Glutamatergic neuron (in vitro differentiated cells): Measurements from ENCODE around the gene CBY2. TPM values are rescaled to one million over a fixed set of nuclear protein-coding genes. Genes with fewer than 3 reads are reported as not detected.
"Not testable (repeated sequence)": the region's sequence is repeated elsewhere in the genome, so short reads cannot be mapped to it uniquely, and the experiment has no call there.

Experiments
- DNase-seq: peaks from one replicate; pipeline ENCODE4 v3.0.0; 2022
- H3K27ac Mint-ChIP-seq: one replicate; pipeline ENCODE4 v1.8.0; 2020; ENCODE audit warnings: mild to moderate bottlenecking, mixed read lengths, inconsistent platforms; ENCODE audit not compliant: unreplicated experiment
- H3K27me3 Mint-ChIP-seq: one replicate; pipeline ENCODE4 v1.8.0; 2020; ENCODE audit warnings: mild to moderate bottlenecking, moderate library complexity, mixed read lengths, inconsistent platforms; ENCODE audit not compliant: unreplicated experiment
- H3K36me3 Mint-ChIP-seq: one replicate; pipeline ENCODE4 v1.8.0; 2020; ENCODE audit warnings: mild to moderate bottlenecking, mixed read lengths, inconsistent platforms; ENCODE audit not compliant: unreplicated experiment
- H3K4me1 Mint-ChIP-seq: one replicate; pipeline ENCODE4 v1.8.0; 2020; ENCODE audit warnings: mild to moderate bottlenecking, low read depth, mixed read lengths, inconsistent platforms; ENCODE audit not compliant: unreplicated experiment
- H3K4me3 Mint-ChIP-seq: one replicate; pipeline ENCODE4 v1.8.0; 2020; ENCODE audit warnings: mild to moderate bottlenecking, mixed read lengths, inconsistent platforms; ENCODE audit not compliant: unreplicated experiment
- H3K9me3 Mint-ChIP-seq: one replicate; pipeline ENCODE4 v1.8.0; 2020; ENCODE audit warnings: mild to moderate bottlenecking, moderate library complexity, mixed read lengths, inconsistent platforms; ENCODE audit not compliant: unreplicated experiment
- CTCF ChIP-seq: fragments of 200-600 bp; sonication (generic); IDR thresholded peaks from one replicate; pipeline ENCODE4 v1.5.0; 2021; ENCODE audit not compliant: partially characterized antibody, unreplicated experiment
- long read RNA-seq: library from polyadenylated mRNA; unstranded; transcript quantifications from one replicate; pipeline ENCODE4 v2.0.0, GENCODE V29; 2020; ENCODE audit not compliant: unreplicated experiment
- total RNA-seq: library from RNA; stranded (reverse); fragmentation: NEBNext Ultra II Directional; extraction: Animal tissue kit (Norgen Biotek cat#: 25700); gene quantifications from one replicate; pipeline ENCODE4 v1.2.1, GENCODE V29; 2021; ENCODE audit not compliant: unreplicated experiment

CBY2 gene, protein sequence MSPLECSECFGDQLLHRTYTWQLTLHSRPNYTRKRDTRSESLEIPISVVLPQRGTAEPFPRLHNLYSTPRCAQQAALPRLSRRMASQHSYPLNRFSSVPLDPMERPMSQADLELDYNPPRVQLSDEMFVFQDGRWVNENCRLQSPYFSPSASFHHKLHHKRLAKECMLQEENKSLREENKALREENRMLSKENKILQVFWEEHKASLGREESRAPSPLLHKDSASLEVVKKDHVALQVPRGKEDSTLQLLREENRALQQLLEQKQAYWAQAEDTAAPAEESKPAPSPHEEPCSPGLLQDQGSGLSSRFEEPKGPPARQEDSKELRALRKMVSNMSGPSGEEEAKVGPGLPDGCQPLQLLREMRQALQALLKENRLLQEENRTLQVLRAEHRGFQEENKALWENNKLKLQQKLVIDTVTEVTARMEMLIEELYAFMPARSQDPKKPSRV
- not detected for total RNA-seq
- long read RNA-seq: 0 reads

DNA sequence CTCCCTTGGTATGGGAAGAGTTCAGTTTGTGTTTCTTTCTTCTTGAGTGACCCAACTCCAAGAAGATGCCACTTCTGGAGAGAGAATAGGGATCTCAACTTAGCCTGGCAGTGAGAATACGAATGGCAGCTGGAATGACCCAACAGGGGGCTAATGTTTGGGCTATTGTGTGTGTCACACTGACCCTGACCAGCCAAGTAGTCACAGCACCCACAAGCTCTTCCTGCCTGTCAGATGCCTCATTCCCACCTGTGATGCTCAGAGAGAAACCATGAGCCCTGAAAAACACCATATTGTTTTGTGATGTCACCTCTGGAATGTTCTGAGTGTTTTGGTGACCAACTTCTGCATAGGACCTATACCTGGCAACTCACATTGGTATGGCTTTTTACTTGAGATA, at the start of gene CBY2:
TSS of gene CBY2 (plus strand) at position 233 of the 400 bp plus-strand sequence. CDS start at position 304, 71 bp downstream.
- peaks cover 2% of the 10 kb centered on the region for H3K9me3 Mint-ChIP-seq

GRCh38 chr13:45654633-45655349, 47.3 kb upstream of the CBY2 start:
- Mint-ChIP-seq H3K4me1 (no peaks in the 10 kb centered on the region), H3K27ac (no peak overlapping the region), H3K4me3 (no peak overlapping the region), H3K36me3 (no peaks in the 10 kb centered on the region), H3K27me3 (no peaks in the 10 kb centered on the region), H3K9me3 (no peaks in the 10 kb centered on the region)
- DNase-seq: no peak
- no peak for TF ChIP-seq CTCF

More for the DNA sequence above, at the start of gene CBY2:
- no peak within 1 kb of the TSS for H3K4me3 Mint-ChIP-seq
- H3K27me3 Mint-ChIP-seq: no peaks in the 10 kb centered on the region
- H3K27ac Mint-ChIP-seq: no peak within 1 kb of the TSS
- H3K36me3 Mint-ChIP-seq: no peaks in the 10 kb centered on the region
- DNase-seq: no peak
- peaks cover 6% of the 10 kb centered on the region for H3K4me1 Mint-ChIP-seq
- TF ChIP-seq CTCF: no peak

- Mint-ChIP-seq H3K9me3 (no peaks in the 10 kb centered on the region), H3K27ac (no peak overlapping the region), H3K4me1 (no peaks in the 10 kb centered on the region), H3K36me3 (no peaks in the 10 kb centered on the region), H3K4me3 (no peak overlapping the region), H3K27me3 (no peaks in the 10 kb centered on the region)
- DNase-seq: no peak
- TF ChIP-seq CTCF: no peak
Observed at GRCh38 chr13:45658586-45659235, 43.4 kb upstream of the CBY2 start.

GRCh38 chr13:45659536-45659935, 42.6 kb upstream of the CBY2 start:
- Mint-ChIP-seq H3K4me3 (no peak overlapping the region), H3K36me3 (no peaks in the 10 kb centered on the region), H3K27ac (no peak overlapping the region), H3K9me3 (no peaks in the 10 kb centered on the region), H3K4me1 (no peaks in the 10 kb centered on the region), H3K27me3 (no peaks in the 10 kb centered on the region)
- DNase-seq: no peak
- TF ChIP-seq CTCF: no peak

DNA sequence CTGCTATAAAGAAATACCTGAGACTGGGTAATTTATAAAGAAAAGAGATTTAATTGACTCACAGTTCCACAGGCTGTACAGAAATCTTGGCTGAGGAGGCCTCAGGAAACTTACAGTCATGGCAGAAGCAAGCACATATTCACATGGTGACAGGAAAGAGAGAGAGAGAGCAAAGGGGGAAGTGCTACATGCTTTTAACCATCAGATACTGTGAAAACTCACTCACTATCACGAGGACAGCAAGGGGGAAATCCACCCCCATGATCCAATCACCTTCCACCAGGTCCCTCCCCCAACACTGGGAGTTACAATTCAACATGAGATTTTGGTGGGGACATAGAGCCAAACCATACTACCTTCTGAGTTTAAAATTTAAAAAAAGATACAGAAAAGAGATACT, 41.7 kb upstream of the CBY2 start:
- not testable (repeated sequence) for DNase-seq, H3K4me3 Mint-ChIP-seq, H3K4me1 Mint-ChIP-seq, H3K9me3 Mint-ChIP-seq, H3K27me3 Mint-ChIP-seq, H3K36me3 Mint-ChIP-seq, H3K27ac Mint-ChIP-seq
